Esophagus squamous epithelium (tissue), 4 donors: ENCODE measurements around the gene GALNT2.

Source experiments
- CTCF ChIP-seq, 6 experiments: fragments of 450-650 bp in 4 of 6; fragments of 200-600 bp in 2 of 6; sonication (generic) in 2 of 6; IDR thresholded peaks; one replicate each; pipeline ENCODE4 v1.5.1; 2016 to 2019; ENCODE audit warnings: antibody characterized with exemption in 6 of 6, mild to moderate bottlenecking in 4 of 6, moderate library complexity in 4 of 6
- POLR2A ChIP-seq, 4 donors: fragments of 450-650 bp; IDR thresholded peaks; one replicate each; pipeline ENCODE4 v1.6.1; 2017; ENCODE audit warnings: antibody characterized with exemption in 4 of 4, mild to moderate bottlenecking in 4 of 4, moderate library complexity in 3 of 4

DNA sequence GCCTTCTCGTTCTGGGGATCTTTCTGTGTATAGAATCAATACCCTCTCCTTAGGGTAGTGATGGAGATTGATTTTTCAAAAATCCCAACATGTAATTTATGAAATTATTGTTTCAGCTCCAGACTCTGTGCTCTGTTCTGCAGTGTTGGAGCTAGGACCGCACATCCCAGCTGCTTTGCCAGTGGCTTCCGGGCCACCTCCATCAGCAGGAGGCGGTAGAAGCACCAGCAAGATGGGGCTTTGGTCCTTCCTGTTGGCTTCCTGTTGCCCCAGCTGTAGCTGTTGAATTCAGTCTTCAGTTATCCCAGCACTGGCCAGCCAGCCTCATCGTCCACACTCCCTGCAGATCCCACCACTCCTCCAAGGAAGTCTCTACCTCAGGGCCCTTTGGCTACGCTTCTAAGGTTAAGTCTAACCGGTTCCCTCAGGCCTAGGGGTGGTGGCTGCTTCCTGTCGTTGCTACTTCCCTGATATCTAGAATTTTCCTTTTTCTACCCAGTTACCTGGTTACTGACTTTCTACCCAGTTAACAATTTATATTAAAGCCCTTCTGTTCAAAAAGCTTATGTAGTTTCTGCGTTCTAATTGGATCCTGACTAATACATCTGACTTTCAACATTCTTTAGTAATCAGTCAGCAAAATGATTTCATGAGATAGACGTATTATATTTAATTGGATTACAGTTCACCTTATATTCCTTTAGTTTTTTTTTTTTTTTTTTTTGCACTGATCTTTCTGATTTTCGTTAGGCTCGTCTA lies 24.6 kb downstream of the GALNT2 start:
- TF ChIP-seq CTCF (IDR thresholded peaks at IDR 0.05) (no peak), POLR2A (IDR thresholded peaks at IDR 0.05) (no peak)
